Testis (tissue), 3 donors: ENCODE results near the gene PML. TPM values are rescaled to one million over a fixed set of nuclear protein-coding genes. Genes with fewer than 3 reads are reported as not detected.

Experiments
- DNase-seq: peaks from one replicate; pipeline ENCODE4 v3.0.0-alpha.2; 2019
- H3K27ac ChIP-seq, 2 donors: fragments of 200-600 bp; sonication (generic); one replicate each; pipeline ENCODE4 v1.5.1; 2019
- H3K27me3 ChIP-seq: fragments of 200-600 bp; sonication (generic); one replicate; pipeline ENCODE4 v1.5.1; 2019
- H3K36me3 ChIP-seq: fragments of 200-600 bp; sonication (generic); one replicate; pipeline ENCODE4 v1.5.1; 2017; ENCODE audit warnings: low read depth; ENCODE audit errors: missing control alignments
- H3K4me1 ChIP-seq: fragments of 200-600 bp; sonication (generic); one replicate; pipeline ENCODE4 v1.5.1; 2019
- H3K4me3 ChIP-seq, 2 donors: fragments of 200-600 bp; sonication (generic); one replicate each; pipeline ENCODE4 v1.5.1; 2017 to 2019
- H3K9me3 ChIP-seq: fragments of 200-600 bp; sonication (generic); one replicate; pipeline ENCODE4 v1.5.1; 2017
- CTCF ChIP-seq, 3 experiments: fragments of 450-650 bp in 2 of 3; fragments of 200-600 bp in 1 of 3; sonication (generic) in 1 of 3; IDR thresholded peaks; one replicate each; pipeline ENCODE4 v1.5.1; 2016 to 2019; ENCODE audit warnings: antibody characterized with exemption in 3 of 3, mild to moderate bottlenecking in 2 of 3, moderate library complexity in 1 of 3
- POLR2A ChIP-seq: fragments of 450-650 bp; IDR thresholded peaks from one replicate; pipeline ENCODE4 v1.6.1; 2017; ENCODE audit warnings: antibody characterized with exemption, mild to moderate bottlenecking, moderate library complexity
- WGBS, 2 donors: methylation state at CpG; one replicate each; pipeline ENCODE4 v1.1.5; 2018; 5-methylcytosine and 5-hydroxymethylcytosine counted together
- intact Hi-C: fragments of 100-400 bp; cut with DNase I; formaldehyde crosslinking; loops from one replicate; pipeline ENCODE4 v1.15.1; 2023; ENCODE audit warnings: low total_unique reads
- polyA plus RNA-seq: library from polyadenylated mRNA; stranded (reverse); fragments of 350-450 nt; fragmentation: Illumina TruSeq; extraction: RNeasy Lipid Tissue Mini Kit (QIAGEN cat#74804); gene quantifications from one replicate; pipeline ENCODE4 v1.2.3, GENCODE V29; 2014; ENCODE audit warnings: low read depth, low replicate concordance; ENCODE audit not compliant: insufficient read depth
- total RNA-seq, 2 donors: library from RNA; depleted of rRNA; stranded (reverse); fragments of >200 nt; gene quantifications; one replicate each; pipeline ENCODE4 v1.2.3, GENCODE V29; 2016

PML gene
- total and polyA plus RNA-seq, 3 donors from 2014 or later: 20.9 to 59.5 (median 53.9) TPM

- intact Hi-C loops: loop anchor here (10.0 kb wide), 2 partner anchors 50 to 150 kb away; partner anchors contain the start of gene ISLR2
- H3K36me3 ChIP-seq: no peaks in the 10 kb centered on the region
- no peaks in the 10 kb centered on the region for H3K9me3 ChIP-seq
- H3K27me3 ChIP-seq: no peaks in the 10 kb centered on the region
- TF ChIP-seq CTCF (IDR thresholded peaks at IDR 0.05) (no peak), POLR2A (no peak)
- H3K4me3 ChIP-seq: no peak overlapping the region
- H3K4me1 ChIP-seq: peaks cover 50% of the 10 kb centered on the region
- 81 to 85% methylated on average over 13 of the region's 13 CpGs for WGBS, 2 donors
- no peak for DNase-seq
- peak overlapping the region in 1 of 2 donors; percentile 86 for H3K27ac ChIP-seq
Observed at GRCh38 chr15:73984208-73984979, 10.1 kb upstream of the PML start.

- no peak overlapping the region for H3K4me3 ChIP-seq
- H3K9me3 ChIP-seq: no peaks in the 10 kb centered on the region
- H3K4me1 ChIP-seq: peaks cover 56% of the 10 kb centered on the region
- DNase-seq: no peak
- WGBS, 2 donors: 76 to 95% methylated on average over 5 to 12 of the region's 13 CpGs
- intact Hi-C loops: loop anchor here (10.0 kb wide), 2 partner anchors 50 to 150 kb away; partner anchors contain the start of gene ISLR2
- no peak overlapping the region for H3K27ac ChIP-seq
- H3K36me3 ChIP-seq: no peaks in the 10 kb centered on the region
- no peaks in the 10 kb centered on the region for H3K27me3 ChIP-seq
- TF ChIP-seq POLR2A: no peak
- no peak for TF ChIP-seq CTCF (IDR thresholded peaks at IDR 0.05)
Observed at GRCh38 chr15:73985101-73985873, 9.2 kb upstream of the PML start.

- DNase-seq: no peak
- Histone ChIP-seq H3K27me3 (no peaks in the 10 kb centered on the region), H3K27ac (no peak overlapping the region), H3K36me3 (no peaks in the 10 kb centered on the region), H3K4me3 (no peak overlapping the region), H3K4me1 (peaks cover 58% of the 10 kb centered on the region), H3K9me3 (no peaks in the 10 kb centered on the region)
- WGBS, 2 donors: 59 to 62% methylated on average over 7 of the region's 7 CpGs
- intact Hi-C loops: loop anchor here (10.0 kb wide), 2 partner anchors 49 to 149 kb away; partner anchors contain the start of gene ISLR2
- TF ChIP-seq POLR2A: no peak
- no peak for TF ChIP-seq CTCF (IDR thresholded peaks at IDR 0.05)
Observed at GRCh38 chr15:73986055-73986775, 8.3 kb upstream of the PML start.

GRCh38 chr15:73986776-73987056 lies 7.8 kb upstream of the PML start:
- no peak for DNase-seq
- Histone ChIP-seq H3K9me3 (no peaks in the 10 kb centered on the region), H3K4me3 (no peak overlapping the region), H3K4me1 (peaks cover 58% of the 10 kb centered on the region), H3K27ac (no peak overlapping the region), H3K27me3 (no peaks in the 10 kb centered on the region), H3K36me3 (no peaks in the 10 kb centered on the region)
- TF ChIP-seq POLR2A (no peak), CTCF (IDR thresholded peaks at IDR 0.05) (no peak)
- WGBS, 2 donors: 93 to 100% methylated on average over 1 of the region's 1 CpG
- intact Hi-C loops: loop anchor here (10.0 kb wide), 2 partner anchors 48 to 148 kb away; partner anchors contain the start of gene ISLR2
